K562 (cell line): ENCODE measurements around the gene HNRNPD. TPM values are rescaled to one million over a fixed set of nuclear protein-coding genes. Genes with fewer than 3 reads are reported as not detected.

ENCODE experiments used
- CBX5 ChIP-seq: IDR thresholded peaks from 2 replicates; pipeline ENCODE4 v1.6.1; 2014; ENCODE audit warnings: low read depth, borderline replicate concordance
- CLOCK ChIP-seq: fragments of 250-450 bp; sonication (Bioruptor Pico); IDR thresholded peaks from 2 replicates; pipeline ENCODE4 v1.4.0; 2020; ENCODE audit warnings: mild to moderate bottlenecking, moderate library complexity, borderline replicate concordance
- ELK1 ChIP-seq: sonication (generic); formaldehyde crosslinking; IDR thresholded peaks from 2 replicates; pipeline ENCODE4 v1.8.1; 2022; ENCODE audit warnings: missing genetic modification reagents
- JUNB ChIP-seq: fragments of 450-650 bp; formaldehyde crosslinking; conservative IDR thresholded peaks from 2 replicates; pipeline ENCODE4 v1.4.0; 2020; ENCODE audit warnings: mild to moderate bottlenecking
- MGA ChIP-seq: fragments of 450-650 bp; IDR thresholded peaks from 2 replicates; pipeline ENCODE4 v1.6.1; 2016; ENCODE audit warnings: mild to moderate bottlenecking, moderate library complexity
- PHF8 ChIP-seq: fragments of 200-600 bp; sonication (generic); IDR thresholded peaks from 2 replicates; pipeline ENCODE4 v1.6.1; 2012; ENCODE audit warnings: mixed run types, mild to moderate bottlenecking, inconsistent platforms, low read length, moderate library complexity, borderline replicate concordance
- POLR2AphosphoS5 ChIP-seq: IDR thresholded peaks from 2 replicates; pipeline ENCODE4 v1.6.1; 2011; ENCODE audit warnings: mild to moderate bottlenecking, low read depth, low read length, moderate library complexity; ENCODE audit not compliant: control insufficient read depth, insufficient read depth
- PRMT5 ChIP-seq: sonication (generic); formaldehyde crosslinking; IDR thresholded peaks from 2 replicates; pipeline ENCODE4 v1.5.0; 2020; ENCODE audit warnings: missing genetic modification reagents
- VEZF1 ChIP-seq: fragments of 200-800 bp; sonication (Bioruptor generic); IDR thresholded peaks from 2 replicates; pipeline ENCODE4 v1.6.1; 2017; ENCODE audit warnings: missing genetic modification characterization, missing compliant biosample characterization
- polyA plus RNA-seq, 8 experiments: library from polyadenylated mRNA; depleted of rRNA in 4 of 8; stranded (reverse) in 5 of 8; unstranded in 3 of 8; fragments of >200 nt; fragmentation: Nextera tagmentation in 2 of 8; fragmentation: Illumina TruSeq in 1 of 8; extraction: Ambion mirVana in 2 of 8; extraction: Trizol in 1 of 8; gene quantifications; 2 replicates each; pipeline versions ENCODE4 v1.2.1 to v1.2.3, GENCODE V29; 2011 to 2014; ENCODE audit warnings: inconsistent platforms in 1 of 8, missing spikeins in 1 of 8
- total RNA-seq, 7 experiments: library from RNA; depleted of rRNA in 6 of 7; stranded (reverse); fragments of >200 nt in 6 of 7; fragmentation: Illumina TruSeq in 2 of 7; extraction: Trizol in 2 of 7; gene quantifications; 2 replicates each; pipeline versions ENCODE4 v1.2.1 to v1.2.3, GENCODE V29; 2011 to 2021; ENCODE audit warnings: low replicate concordance in 1 of 7

Gene HNRNPD
- total and polyA plus RNA-seq, 9 of the 15 experiments (the other 6 are each of a cell fraction or from before 2014, with no cell fraction given), result 92.4 to 955 (median 160) TPM

- no peak for TF ChIP-seq ELK1 (CRISPR knock-in tag)
- TF ChIP-seq JUNB (CRISPR knock-in tag), result 0 out of 2 replicates have a peak, but pooled peaks have one; percentile 14
- TF ChIP-seq PHF8, result peak; percentile 89
- no peak for TF ChIP-seq CLOCK (CRISPR knock-in tag)
- TF ChIP-seq PRMT5 (CRISPR knock-in tag), result no peak
- TF ChIP-seq POLR2AphosphoS5, result peak; percentile 60
- TF ChIP-seq VEZF1, result peak; percentile 98
- peak; percentile 83 for TF ChIP-seq MGA
- TF ChIP-seq CBX5, result no peak
These were observed at the start of gene HNRNPD (continued) for GRCh38 chr4:82373816-82374625.
